ENCODE results near the gene SPINT3.

- TF ChIP-seq CTCF (IDR thresholded peaks at IDR 0.05): no peak
- TF ChIP-seq POLR2A (IDR thresholded peaks at IDR 0.05): no peak
- TF ChIP-seq POLR2AphosphoS5 (IDR thresholded peaks at IDR 0.05; ENCODE audit: insufficient read depth in 1 of 2, low read depth in 1 of 2): no peak
These were observed 49.4 kb upstream of the SPINT3 start for GRCh38 chr20:45564760-45565276.
